HG03520 (cell line): Measurements from ENCODE around the gene ADAD2.

Experiments used
- ATAC-seq: cut with Tn5 transposase; IDR thresholded peaks from one replicate; pipeline ENCODE4 v1.9.1; 2021; ENCODE audit warnings: mild to moderate bottlenecking, moderate library complexity; ENCODE audit not compliant: unreplicated experiment

ADAD2 gene

DNA sequence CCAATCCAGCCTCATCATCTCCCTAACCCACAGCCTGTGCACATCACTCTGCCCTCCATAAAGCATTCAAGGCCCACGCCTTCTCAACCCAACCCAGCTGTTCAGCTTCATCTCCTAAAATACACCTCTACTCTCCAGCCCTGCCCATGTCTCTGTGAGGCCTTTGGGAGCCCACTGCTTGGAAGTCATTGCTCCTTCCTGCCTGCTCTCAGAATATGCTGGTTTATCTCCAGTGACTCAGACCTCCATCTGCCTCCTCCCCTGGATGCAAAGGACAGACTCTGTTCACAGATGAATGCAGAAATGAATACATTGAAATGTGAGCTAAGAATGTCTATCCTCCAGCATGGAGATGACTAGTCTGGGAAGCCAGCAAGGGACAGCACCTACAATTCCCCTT, 29.9 kb downstream of the ADAD2 start:
- ATAC-seq = no peak

DNA sequence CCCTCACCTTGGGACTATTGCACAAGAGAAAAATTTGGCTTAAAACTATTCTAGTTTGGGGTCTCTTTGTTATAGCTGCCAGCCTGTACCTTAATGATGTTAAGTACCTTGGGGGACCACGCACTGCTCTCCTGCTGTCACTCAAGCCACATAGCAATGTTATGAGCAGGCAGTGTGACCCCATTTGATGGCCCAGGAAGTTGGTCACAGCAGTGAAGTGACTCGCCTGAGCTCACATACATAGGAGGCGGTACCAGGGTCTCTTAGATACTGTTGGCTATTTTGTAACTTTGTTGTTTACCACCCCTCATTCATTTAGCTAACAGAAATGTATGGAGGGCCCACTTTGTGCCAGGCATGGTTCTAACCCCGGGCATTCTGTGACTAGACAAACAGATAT, 32.5 kb downstream of the ADAD2 start:
- no peak for ATAC-seq

DNA sequence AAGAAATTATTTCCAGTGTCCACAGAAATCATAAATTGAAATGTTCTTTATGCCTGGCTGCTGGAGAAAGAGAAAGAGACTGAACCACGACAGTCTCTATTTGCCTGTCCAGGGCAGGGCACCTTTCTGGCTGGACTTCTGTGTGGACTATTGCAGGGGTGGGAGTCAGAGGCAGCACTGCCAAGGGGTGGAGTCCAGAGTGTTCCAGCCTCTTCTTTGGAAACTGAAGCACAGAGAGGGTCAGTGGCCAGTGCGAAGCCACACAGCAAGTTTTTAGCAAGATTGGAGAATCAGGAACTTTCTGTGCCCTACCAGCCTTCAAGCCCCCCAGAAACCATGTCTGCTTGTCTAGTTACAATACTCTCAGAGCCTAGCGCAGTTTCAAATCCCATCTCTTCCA, 33.6 kb downstream of the ADAD2 start:
- ATAC-seq = no peak

DNA sequence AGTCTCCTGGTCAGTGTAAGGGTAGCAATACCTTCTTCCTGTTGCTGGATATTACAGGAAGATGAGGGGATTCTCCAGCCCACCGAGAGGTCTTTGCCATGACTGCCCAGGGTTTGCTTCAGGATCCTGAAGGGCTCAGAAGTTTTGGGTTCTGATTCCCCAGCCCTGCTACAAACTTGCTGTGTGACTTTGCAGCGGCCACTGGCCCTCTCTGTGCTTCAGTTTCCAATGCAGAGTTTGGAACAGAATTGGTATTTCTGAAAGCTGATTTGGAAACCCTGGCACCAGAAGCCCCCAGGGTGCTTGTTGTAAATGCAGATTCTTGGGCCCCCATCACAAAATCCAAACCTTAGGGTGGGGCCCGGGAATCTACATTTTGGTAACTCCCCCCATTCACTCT, 34.2 kb downstream of the ADAD2 start:
- no peak for ATAC-seq

DNA sequence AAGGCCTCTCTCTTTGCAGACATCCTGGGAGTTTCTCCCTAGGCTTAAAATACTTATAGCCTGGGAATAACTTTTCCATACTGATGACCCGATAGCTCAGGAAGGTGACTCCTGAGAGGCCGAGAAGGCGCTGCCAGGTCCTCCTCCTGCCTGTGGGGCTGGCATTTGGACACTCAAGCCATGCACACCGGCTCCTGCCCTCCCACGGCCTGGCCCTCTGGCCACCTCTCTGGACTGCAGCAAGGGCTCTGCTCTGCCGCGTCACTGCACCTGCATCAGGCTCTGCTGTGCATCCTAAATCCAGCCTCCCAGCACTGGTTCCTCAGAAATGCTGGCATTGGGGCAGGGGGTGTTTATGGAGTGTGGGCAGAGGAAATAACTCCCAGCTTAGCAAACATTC, 34.6 kb downstream of the ADAD2 start:
- ATAC-seq = no peak

DNA sequence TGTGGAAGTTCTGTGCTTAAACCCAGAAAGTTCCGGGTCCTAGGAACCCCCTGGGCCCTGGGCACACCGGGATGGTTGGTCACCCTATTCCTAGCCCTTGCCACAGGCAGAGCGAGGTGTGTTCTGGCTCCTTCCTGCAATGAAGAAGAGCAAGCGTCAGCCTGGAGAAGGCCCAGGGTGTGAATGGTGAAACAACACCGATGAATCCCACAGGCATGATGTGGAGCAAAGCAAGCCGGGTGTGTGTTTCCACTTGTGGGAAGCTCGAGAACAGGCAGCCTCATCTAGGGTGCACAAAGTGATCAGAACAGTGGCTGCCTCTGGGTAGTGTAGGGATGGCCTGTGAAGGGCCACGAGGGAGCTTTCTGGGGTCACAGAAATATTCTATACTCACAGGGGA, 35.1 kb downstream of the ADAD2 start:
- ATAC-seq = no peak

DNA sequence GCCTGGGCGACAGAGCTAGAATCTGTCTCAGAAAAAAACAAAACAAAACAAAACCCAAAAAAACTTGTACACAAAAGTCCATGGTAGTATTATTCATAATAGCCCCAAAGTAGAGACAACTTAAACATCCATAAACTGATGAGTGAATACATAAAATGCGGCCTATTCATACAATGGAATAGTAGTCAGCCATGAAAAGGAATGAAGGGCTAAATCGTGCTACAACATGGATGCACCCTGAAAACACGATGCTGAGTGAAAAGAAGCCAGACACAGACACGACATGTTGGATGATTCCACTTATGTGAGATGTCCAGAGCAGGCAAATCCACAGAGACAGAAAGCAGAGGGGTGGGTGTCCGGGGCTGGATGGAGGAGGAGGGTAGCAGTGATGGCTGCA, 36.6 kb downstream of the ADAD2 start:
- no peak for ATAC-seq

DNA sequence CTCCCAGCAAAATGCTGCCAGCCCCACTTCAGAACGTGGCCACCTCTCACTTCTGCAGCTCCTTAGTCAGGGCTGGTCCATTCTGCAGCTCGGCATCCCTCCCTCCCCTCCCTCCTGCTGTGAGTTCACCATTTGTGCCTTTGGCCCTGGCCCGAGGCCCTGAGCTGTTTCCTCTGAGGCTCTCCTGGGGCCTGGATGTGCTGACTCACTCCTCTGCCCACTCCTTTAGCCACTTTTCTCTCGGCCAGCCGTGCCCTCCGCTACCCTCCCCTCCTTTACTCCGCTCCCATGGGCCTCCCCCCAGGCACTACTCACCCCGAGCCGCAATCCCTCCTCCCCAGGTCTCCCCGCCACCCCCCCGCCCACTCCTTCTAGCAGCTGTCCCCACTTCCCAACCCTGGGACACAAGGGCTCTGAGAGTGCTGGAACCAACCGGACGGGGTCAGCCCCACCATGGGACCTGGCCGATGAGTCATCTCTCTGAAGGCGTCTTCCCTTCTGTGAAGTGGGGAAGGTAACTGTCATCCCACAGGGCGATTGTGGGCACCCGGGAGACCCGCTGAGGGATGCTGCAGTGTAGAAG, 37.4 kb downstream of the ADAD2 start:
- no peak for ATAC-seq

DNA sequence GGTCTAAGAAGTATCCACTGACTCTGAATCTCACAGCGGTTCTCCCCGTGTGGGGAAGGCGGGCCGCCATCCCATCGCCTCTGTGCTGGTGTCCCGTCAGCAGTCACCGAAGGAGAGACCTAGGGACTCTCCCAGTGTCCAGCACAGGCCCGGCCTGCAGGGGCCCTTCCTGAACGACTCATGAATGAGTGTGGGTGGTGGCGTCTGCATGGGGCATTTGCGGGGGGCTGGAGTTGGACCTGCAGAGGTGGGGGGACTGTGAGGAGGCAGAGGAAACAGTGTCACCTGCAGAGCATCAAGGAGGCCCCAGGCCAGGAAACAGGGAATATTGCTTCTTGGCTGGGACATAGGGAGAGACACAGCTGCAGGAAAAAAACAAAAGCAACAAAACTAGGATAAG, 38.5 kb downstream of the ADAD2 start:
- ATAC-seq = no peak

DNA sequence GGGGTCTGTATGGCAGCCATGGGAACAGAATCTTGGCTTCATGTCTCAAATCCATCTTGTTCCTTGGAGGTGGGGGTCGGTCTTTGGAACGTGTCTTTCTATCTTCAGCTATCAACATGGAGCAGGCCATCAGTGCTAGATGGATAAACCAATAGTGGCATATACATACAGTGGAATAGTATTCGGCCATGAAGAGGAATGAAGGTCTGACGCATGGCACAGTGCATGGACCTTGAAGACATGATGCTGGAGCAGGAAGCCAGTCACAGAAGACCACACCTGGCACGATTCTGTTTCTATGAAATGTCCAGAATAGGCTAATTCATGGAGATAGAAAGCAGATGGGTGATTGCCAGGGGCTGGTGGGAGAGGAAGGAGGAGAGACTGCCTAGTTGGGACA, 41.1 kb downstream of the ADAD2 start:
- no peak for ATAC-seq

DNA sequence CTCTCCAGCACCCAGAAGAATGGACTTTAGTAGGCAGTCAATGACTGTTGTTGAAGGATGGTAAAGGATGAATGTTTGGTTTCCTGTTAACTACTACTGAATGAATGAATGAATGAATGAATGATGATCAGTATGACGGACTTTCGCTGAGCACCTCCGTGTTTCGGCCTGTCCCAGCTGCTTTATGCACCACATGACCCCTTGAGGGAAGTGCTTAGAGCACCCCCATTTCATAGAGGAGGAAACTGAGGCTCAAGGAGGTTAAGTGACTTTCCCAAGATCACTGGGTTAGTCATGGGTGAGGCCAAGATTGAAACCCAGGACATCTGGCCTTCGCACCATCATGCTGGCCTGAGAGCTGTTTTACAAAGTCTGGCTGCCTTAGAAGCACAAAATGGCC, 42.0 kb downstream of the ADAD2 start:
- no peak for ATAC-seq

DNA sequence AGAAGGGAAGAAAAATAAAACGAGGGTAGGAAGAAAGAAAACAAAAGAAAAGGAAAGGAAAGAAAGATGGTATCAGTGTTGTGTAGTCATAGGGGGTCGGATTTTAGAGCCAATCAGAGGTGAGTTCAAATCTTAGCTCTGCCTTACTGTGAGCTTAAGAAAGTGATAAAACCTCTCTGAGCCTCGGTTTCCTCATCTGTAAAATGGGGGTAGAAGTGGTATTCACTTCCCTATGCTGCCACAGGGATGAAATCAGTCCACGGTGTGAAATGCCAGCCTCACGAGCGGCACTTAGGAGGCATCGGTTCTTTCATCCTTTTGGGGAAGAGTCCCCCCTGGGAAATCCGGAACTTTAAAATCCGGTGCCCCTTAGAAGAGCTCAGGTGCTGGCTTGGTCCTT, 42.8 kb downstream of the ADAD2 start:
- no peak for ATAC-seq

DNA sequence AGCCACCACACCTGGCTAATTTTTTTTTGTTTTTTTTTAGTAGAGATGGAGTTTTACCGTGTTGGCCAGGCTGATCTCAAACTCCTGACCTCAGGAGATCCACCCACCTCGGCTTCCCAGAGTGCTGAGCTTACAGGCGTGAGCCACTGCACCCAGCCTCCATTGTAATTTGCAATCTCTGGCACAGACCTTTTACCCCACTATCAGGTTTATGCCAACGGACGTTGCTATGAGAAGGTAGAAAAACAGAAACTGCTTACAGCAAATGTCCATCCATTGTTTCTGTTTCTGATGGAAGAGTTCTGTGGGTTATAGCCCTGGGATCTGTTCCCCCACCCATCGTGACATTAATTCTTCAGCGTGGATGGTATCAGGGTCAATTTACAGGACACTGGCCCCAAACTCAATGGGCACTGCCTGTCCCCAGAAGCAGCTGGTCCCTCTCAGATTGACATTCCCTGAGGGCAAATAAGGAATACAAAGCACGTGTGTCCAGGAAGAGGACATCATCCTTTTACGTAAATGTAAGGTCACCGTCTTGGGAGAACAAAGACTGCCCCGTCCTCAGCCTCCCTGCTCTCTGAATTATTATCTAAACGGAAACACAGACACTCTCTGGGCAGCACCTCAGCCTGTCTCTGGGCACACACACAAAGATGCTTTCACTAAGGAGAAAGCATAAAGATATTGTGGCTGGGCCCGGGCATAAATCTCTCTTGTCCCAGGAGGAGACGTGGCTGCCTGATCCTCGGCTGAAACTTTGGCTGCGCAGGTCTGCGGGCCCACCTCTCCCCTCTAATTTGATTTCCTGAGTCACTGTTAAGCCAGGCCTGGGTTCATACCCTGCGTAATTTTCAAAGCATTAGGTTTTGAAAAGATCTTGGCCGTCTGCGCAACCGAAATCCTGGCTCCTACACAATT, 43.6 kb downstream of the ADAD2 start:
- ATAC-seq = no peak

DNA sequence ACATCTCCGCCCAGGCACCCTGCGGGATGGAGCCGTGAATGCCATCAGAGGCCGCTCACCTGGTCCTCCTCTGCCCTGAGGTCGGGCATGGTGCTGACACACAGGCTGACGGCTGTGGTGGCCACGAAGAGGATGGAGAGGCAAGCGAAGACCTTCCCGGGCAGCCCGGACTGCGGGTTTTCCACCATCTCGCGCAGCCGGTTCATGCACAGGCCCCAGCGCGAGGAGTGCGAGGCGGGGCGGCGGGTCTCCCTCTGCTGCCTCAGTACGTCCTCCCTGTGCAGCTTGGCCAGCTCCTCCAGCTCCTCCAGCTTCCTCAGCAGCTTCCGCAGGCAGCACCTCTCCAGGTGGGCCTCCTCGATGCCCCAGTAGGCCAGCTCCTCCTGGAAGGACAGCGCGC, 45.7 kb downstream of the ADAD2 start:
- ATAC-seq = no peak

DNA sequence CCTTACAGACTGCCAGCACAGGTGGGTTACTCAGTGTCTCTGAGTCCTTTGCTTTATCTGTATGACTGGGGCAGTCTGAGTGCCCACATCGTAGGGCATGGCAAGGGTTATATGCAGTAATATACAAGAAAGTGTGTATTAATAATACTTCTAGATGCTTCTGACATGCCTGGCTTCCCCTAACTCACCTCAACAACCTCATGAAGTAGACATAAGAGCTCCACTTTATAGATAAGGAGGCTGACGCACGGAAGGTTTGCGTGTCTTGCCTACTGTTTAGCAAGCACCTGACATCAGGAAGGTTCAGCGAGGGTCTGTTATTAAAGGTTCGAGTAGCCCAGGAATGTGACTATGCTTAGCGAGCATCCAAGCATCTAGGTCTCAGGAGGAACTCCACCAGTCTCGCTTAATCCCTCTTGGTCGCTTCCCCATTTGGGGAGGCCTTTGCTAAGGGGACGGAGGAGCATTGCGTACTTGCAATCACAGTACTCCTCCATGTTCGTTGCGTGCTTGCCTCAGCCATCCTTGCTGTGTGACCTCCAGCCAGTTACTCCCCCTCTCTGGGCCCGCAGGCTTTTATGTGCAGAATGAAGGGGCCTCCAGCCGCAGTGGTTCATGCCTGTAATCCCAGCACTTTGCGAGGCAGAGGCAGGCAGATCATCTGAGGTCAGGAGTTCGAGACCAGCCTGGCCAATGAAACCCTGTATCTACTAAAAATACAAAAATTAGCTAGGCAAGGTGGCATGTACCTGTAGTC, 47.2 kb downstream of the ADAD2 start:
- ATAC-seq = no peak

DNA sequence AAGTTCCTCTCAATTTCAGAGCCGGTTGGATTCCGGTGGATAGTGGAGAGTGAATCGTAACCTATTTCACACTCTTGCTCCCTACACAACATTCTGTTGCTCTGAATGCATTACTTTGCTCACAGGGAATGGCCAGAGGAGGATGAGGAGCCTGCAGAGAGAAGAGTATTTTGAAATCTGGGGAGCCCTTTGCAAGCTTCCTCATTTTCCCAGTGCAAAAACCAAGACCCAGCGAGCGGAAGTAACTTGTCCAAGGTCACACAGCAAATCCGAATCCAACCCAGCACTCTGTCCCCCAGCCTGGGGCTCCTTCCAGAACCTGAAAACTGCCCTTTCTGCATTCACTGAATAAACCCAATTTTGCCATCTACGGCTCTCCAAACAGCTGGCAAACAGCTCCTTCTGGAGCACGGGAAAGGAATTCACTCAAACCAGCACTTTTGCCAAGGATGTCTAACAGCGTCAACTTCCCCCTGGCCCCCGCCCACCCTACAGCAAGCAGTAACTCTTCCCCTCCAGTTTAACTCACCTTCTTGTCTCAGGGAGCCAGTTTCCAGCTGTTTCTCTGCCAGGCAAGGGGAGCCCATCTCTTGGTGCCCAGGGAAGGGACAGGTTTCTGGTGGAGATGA, 48.3 kb downstream of the ADAD2 start:
- ATAC-seq = no peak

DNA sequence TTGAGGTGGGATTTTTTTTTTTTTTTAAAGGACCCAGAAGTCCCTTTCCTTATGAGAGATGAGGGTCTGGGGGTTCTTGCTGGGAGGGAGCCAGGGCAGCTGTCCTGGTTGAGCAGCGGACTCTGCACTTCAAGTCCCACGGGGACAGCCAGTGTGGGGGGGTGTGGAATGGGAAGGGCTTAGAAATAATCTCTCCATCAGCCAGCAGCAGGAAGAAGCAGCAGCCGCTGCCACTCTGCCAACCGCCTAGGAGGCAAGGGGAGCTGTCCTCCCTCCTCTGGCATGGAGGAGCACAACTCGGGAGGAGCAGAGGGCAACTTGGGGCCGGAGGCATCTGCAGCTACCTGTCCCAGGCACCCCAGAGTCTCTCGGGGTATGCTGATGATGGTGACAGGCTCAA, 49.0 kb downstream of the ADAD2 start, which contains the start of gene KCNG4:
Gene KCNG4, minus strand, starts transcription at position 104 of the 400 bp plus-strand sequence. CDS start 2,527 bp downstream, outside the sequence.
- ATAC-seq = no peak

DNA sequence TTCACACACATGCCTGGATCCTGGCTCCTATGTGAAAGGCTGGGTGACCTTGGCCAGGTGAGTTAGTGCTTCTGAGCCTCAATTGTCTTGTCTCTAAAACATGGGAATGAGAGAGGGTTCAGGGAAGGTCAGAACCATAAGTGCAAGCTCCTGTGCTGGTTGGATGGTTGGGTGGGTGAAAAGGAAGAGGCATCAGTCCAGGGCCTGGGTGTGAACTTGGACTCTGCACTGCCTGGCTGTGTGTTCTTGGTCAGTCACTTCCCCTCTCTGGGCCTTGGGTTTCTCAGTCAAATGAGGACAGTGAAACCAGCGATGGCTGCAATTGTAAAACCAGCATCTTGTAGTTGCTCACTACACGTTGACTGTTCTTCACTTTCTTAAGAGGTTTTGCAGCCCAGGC, 49.5 kb downstream of the ADAD2 start:
- no peak for ATAC-seq

DNA sequence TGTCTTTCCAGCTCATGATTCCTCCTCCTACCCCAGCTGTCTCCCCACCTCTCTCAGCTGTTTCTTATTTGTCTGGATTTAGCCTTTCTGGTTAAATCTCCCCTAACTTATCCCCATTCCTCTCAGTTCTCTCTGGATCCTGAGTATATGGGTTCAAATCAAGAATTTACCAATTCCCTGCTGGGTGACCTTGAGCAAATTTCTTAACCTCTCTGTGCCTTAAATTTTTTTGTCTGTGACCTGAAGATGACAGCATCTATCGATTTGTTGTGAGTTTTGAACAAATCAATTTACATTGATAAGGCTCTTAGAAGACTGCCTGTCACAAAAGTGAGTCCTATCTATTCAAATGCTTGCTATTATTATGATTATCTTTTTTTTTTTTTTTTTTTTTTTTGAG, 50.8 kb downstream of the ADAD2 start:
- no peak for ATAC-seq

DNA sequence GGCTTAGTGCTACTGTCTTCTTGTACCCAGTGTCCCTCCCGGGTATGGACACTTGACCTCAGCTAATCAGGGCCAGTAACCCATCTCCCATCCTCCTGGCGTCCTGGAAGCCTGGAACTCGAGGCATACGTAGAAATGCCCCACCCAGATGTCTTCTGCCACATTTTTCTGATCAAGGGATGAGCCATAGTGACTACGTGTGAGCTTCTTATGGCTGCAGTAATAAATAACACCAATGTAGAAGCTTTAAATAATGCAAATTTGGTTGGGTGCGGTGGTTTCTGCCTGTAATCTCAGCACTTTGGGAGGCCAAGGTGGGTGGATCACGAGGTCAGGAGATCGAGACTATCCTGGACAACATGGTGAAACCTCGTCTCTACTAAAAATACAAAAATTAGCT, 51.9 kb downstream of the ADAD2 start:
- ATAC-seq = no peak

DNA sequence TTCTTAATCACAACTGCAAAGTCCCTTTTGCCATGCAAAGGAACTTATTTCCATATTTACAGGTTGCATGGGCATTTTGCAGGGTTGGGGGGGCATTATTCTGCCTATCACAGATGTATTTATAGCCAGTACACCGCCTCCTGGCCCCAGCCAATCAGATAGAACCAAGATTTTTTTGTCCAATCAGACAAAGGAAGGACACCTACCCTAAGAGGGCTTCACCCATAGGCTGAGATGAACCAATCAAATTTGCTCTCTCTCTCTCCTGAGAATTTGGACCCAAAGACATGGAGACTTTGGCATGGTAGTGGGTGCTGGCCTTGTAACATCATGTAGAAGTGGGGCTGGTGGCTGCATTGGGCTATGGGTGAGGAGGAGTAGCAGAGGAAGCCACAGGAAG, 52.8 kb downstream of the ADAD2 start:
- no peak for ATAC-seq
